ENCODE measurements around the gene ANXA5. TPM values are rescaled to one million over a fixed set of nuclear protein-coding genes. Genes with fewer than 3 reads are reported as not detected.

ANXA5 gene
- total and polyA plus RNA-seq, 2 of the 4 experiments (the other 2 are of a cell fraction), result 780 to 1,448 TPM

DNA sequence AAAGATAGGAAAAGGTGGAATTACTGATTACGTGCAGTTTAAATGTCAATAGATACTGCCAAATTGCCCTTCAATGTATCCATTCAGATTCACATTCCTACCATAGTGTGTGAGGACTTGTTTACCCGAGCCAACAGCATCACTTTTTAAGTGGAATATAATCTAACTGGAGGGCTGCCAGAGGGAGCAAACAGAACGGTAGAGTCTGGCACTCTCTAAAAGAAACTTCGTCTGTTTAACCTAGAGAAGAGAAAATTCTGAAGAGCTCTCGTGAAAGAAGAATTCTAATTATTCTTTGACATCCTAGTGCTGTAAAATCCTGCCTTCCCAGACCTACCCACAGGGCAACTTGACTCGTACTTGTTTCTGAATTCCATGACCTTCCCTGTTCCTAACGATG is 45.0 kb upstream of the ANXA5 start:
- in situ Hi-C loops (cut with MboI; ENCODE audit: low sequenced_read_pairs), result loop anchor here (25.0 kb wide), 1 partner anchor 554 kb away; no protein-coding TSS in a partner anchor
- Histone ChIP-seq H3K4ac (ENCODE audit: low read depth, low read length) (peak overlapping the region; percentile 30), H3K56ac (ENCODE audit: extremely low read depth, insufficient read depth, low read length) (no peak overlapping the region), H3K4me1 (ENCODE audit: control insufficient read depth, insufficient read depth, low read length) (peaks cover 16% of the 10 kb centered on the region), H4K91ac (ENCODE audit: insufficient read depth, low read depth, low read length) (no peak overlapping the region), H3K23ac (ENCODE audit: low read depth, low read length) (no peak overlapping the region), H4K5ac (ENCODE audit: low read depth, low read length) (no peak overlapping the region; the same call in 1 of the 2 replicates), H4K8ac (ENCODE audit: low read depth in 2 of 2, low read length in 2 of 2) (peak overlapping the region in 1 of 2 experiments; percentile 35; a peak in 3 of 4 replicates), H2BK20ac (ENCODE audit: low read depth, low read length) (peak overlapping the region; percentile 5; the same call in 1 of the 2 replicates), H2AK9ac (replicated peaks; ENCODE audit: low read depth, low read length, poor library complexity) (no peak overlapping the region), H3K4me2 (ENCODE audit: low read depth, low read length) (peak overlapping the region; percentile 72; the same call in 1 of the 2 replicates), H3K9me3 (ENCODE audit: control insufficient read depth, insufficient read depth, low read length) (no peaks in the 10 kb centered on the region), H2AFZ (replicated peaks; ENCODE audit: low read length, poor library complexity) (no peak overlapping the region), H3K14ac (replicated peaks; ENCODE audit: low read depth, low read length) (no peak overlapping the region), H3K27me3 (ENCODE audit: control insufficient read depth, insufficient read depth, low read length) (no peaks in the 10 kb centered on the region), H3K27ac (ENCODE audit: insufficient read depth, low read length) (no peak overlapping the region), H3K9ac (ENCODE audit: low read depth, low read length) (peak overlapping the region; percentile 57; the same call in 1 of the 2 replicates), H2BK5ac (ENCODE audit: low read depth, low read length, poor library complexity, severe bottlenecking) (peak overlapping the region; percentile 55), H3K36me3 (ENCODE audit: control insufficient read depth, insufficient read depth, low read length) (no peaks in the 10 kb centered on the region), H3K4me3 (ENCODE audit: insufficient read depth, low read depth, low read length) (no peak overlapping the region), H2BK15ac (ENCODE audit: low read depth, low read length) (peak overlapping the region; percentile 12; the same call in 1 of the 3 replicates), H3K79me1 (ENCODE audit: low read depth in 1 of 2, low read length in 2 of 2) (no peaks in the 10 kb centered on the region), H2AK5ac (ENCODE audit: low read depth, low read length) (no peak overlapping the region), H2BK120ac (ENCODE audit: low read depth, low read length) (peak overlapping the region; percentile 21), H3K9me1 (ENCODE audit: insufficient read depth, low read length) (no peaks in the 10 kb centered on the region), H4K20me1 (ENCODE audit: insufficient read depth, low read length) (no peaks in the 10 kb centered on the region), H3K18ac (ENCODE audit: low read depth, low read length) (peak overlapping the region; percentile 78; the same call in 1 of the 2 replicates)
- no TSS peak for BruUV-seq (replicated peaks)
- ChIA-PET POLR2A (ENCODE audit: unreplicated experiment) (no interaction called here), CTCF (interaction anchor here (0.9 kb wide), 1 partner anchor 10 kb away, joined by 3 read pairs; no protein-coding TSS in a partner anchor)
- WGBS, 2 experiments (ENCODE audit: extremely low coverage in 2 of 2, insufficient read length in 1 of 2), result no CpG with 5 or more reads among the region's 7 CpGs
- dilution Hi-C loops (cut with HindIII; ENCODE audit: low sequenced_read_pairs, unreplicated experiment), result no loop called here
- intact Hi-C loops (cut with micrococcal nuclease), result no loop called here
- peak; percentile 43 for ATAC-seq (ENCODE audit: low read depth)
- DNase-seq, result peak; percentile 41
- TF ChIP-seq RAD21 (IDR thresholded peaks at IDR 0.05; ENCODE audit: low read length) (no peak), RCOR1 (IDR thresholded peaks at IDR 0.05; ENCODE audit: insufficient replicate concordance, low read length) (no peak), SMC3 (IDR thresholded peaks at IDR 0.05; ENCODE audit: low read depth, low read length) (no peak), FOS (IDR thresholded peaks at IDR 0.05; ENCODE audit: low read depth, low read length) (no peak), CHD1 (IDR thresholded peaks at IDR 0.05; ENCODE audit: low read depth, low read length) (no peak), NFE2L2 (IDR thresholded peaks at IDR 0.05; ENCODE audit: low read depth, low read length) (no peak), RFX5 (IDR thresholded peaks at IDR 0.05; ENCODE audit: low read depth, low read length) (no peak), BHLHE40 (IDR thresholded peaks at IDR 0.05; ENCODE audit: low read depth, low read length) (no peak), MAFK (IDR thresholded peaks at IDR 0.05; ENCODE audit: low read depth, low read length) (no peak), POLR2A (IDR thresholded peaks at IDR 0.05; ENCODE audit: low read depth, low read length) (no peak), CEBPB (IDR thresholded peaks at IDR 0.05; ENCODE audit: low read depth, low read length) (no peak), MXI1 (IDR thresholded peaks at IDR 0.05; ENCODE audit: borderline replicate concordance, low read depth, low read length) (no peak), MAZ (IDR thresholded peaks at IDR 0.05; ENCODE audit: borderline replicate concordance, low read depth, low read length) (no peak)
- TF ChIP-seq, protein P1, sequence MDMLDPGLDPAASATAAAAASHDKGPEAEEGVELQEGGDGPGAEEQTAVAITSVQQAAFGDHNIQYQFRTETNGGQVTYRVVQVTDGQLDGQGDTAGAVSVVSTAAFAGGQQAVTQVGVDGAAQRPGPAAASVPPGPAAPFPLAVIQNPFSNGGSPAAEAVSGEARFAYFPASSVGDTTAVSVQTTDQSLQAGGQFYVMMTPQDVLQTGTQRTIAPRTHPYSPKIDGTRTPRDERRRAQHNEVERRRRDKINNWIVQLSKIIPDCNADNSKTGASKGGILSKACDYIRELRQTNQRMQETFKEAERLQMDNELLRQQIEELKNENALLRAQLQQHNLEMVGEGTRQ (IDR thresholded peaks at IDR 0.05; ENCODE audit: low read depth, low read length), result no peak
- TF ChIP-seq, protein P2, sequence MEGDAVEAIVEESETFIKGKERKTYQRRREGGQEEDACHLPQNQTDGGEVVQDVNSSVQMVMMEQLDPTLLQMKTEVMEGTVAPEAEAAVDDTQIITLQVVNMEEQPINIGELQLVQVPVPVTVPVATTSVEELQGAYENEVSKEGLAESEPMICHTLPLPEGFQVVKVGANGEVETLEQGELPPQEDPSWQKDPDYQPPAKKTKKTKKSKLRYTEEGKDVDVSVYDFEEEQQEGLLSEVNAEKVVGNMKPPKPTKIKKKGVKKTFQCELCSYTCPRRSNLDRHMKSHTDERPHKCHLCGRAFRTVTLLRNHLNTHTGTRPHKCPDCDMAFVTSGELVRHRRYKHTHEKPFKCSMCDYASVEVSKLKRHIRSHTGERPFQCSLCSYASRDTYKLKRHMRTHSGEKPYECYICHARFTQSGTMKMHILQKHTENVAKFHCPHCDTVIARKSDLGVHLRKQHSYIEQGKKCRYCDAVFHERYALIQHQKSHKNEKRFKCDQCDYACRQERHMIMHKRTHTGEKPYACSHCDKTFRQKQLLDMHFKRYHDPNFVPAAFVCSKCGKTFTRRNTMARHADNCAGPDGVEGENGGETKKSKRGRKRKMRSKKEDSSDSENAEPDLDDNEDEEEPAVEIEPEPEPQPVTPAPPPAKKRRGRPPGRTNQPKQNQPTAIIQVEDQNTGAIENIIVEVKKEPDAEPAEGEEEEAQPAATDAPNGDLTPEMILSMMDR (conservative IDR thresholded peaks at IDR 0.05; ENCODE audit: low read depth, low read length), result no peak
- TF ChIP-seq, protein P3, sequence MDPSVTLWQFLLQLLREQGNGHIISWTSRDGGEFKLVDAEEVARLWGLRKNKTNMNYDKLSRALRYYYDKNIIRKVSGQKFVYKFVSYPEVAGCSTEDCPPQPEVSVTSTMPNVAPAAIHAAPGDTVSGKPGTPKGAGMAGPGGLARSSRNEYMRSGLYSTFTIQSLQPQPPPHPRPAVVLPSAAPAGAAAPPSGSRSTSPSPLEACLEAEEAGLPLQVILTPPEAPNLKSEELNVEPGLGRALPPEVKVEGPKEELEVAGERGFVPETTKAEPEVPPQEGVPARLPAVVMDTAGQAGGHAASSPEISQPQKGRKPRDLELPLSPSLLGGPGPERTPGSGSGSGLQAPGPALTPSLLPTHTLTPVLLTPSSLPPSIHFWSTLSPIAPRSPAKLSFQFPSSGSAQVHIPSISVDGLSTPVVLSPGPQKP (IDR thresholded peaks at IDR 0.05; ENCODE audit: borderline replicate concordance, low read depth, low read length), result no peak
